Measurements from ENCODE around the gene CLASP1.
"Not testable (repeated sequence)": the region's sequence is repeated elsewhere in the genome, so short reads cannot be mapped to it uniquely, and the experiment has no call there.

Gene CLASP1

DNA sequence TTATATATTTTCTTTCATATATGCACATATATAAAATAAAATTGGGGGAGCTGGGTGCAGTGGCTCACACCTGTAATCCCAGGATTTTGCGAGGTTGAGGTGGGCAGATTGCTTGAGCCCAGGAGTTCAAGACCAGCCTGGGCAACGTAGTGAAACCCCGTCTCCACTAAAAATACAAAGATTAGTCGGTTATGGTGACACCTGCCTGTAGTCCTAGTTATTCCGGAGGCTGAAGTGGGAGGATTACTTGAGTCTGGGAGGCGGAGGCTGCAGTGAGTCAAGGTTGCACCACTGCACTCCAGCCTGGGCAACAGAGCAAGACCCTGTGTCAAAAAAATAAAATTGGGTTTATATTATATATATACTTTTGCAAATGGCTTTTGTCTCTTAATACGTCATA, 324.7 kb downstream of the CLASP1 start:
- FAIRE-seq = no peak
- no peak for DNase-seq (ENCODE audit: insufficient read length, low spot score)
- TF ChIP-seq POU2F2 (IDR thresholded peaks at IDR 0.05; ENCODE audit: low read depth, low read length) (no peak), PAX5 (IDR thresholded peaks at IDR 0.05; ENCODE audit: insufficient read depth, low read length, severe bottlenecking) (no peak), TAF1 (IDR thresholded peaks at IDR 0.05; ENCODE audit: low read depth, low read length) (no peak), SPI1 (IDR thresholded peaks at IDR 0.05; ENCODE audit: low read depth, low read length) (no peak), POLR2AphosphoS5 (IDR thresholded peaks at IDR 0.05; ENCODE audit: low read depth, low read length) (no peak), POLR2A (IDR thresholded peaks at IDR 0.05; ENCODE audit: low read depth, low read length) (no peak)

- no peak for TF ChIP-seq POLR2A (IDR thresholded peaks at IDR 0.05; ENCODE audit: low read depth, low read length)
- no peak for TF ChIP-seq SPI1 (IDR thresholded peaks at IDR 0.05; ENCODE audit: low read depth, low read length)
- no peak for TF ChIP-seq POLR2AphosphoS5 (IDR thresholded peaks at IDR 0.05; ENCODE audit: low read depth, low read length)
- no peak for TF ChIP-seq POU2F2 (IDR thresholded peaks at IDR 0.05; ENCODE audit: low read depth, low read length)
- TF ChIP-seq PAX5 (IDR thresholded peaks at IDR 0.05; ENCODE audit: insufficient read depth, low read length, severe bottlenecking) = no peak
- no peak for TF ChIP-seq TAF1 (IDR thresholded peaks at IDR 0.05; ENCODE audit: low read depth, low read length)
- no peak for DNase-seq (ENCODE audit: insufficient read length, low spot score)
- FAIRE-seq = no peak
These were observed 327.8 kb downstream of the CLASP1 start for GRCh38 chr2:121321476-121321875.

DNA sequence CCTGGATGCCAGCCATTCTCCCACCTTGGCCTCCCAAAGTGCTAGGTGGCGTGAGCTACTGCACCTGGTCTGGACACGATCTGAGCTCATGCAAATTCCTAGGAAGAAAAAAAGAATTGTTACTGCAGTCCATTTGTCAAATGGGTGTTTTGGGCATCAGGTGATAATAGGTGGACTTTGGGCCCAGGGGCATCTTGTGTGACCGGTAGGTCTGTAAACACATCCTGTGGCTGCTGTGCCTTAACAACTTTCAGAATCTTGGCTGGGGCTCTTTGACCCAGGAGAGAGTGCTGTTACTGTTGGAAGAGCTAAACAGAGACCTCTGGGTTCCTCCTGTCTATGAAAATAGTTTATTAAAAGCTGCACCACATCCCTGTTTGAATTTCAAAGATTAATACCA, 329.3 kb downstream of the CLASP1 start:
- DNase-seq (ENCODE audit: insufficient read length, low spot score) = no peak
- no peak for TF ChIP-seq TAF1 (IDR thresholded peaks at IDR 0.05; ENCODE audit: low read depth, low read length)
- no peak for TF ChIP-seq POLR2AphosphoS5 (IDR thresholded peaks at IDR 0.05; ENCODE audit: low read depth, low read length)
- no peak for TF ChIP-seq PAX5 (IDR thresholded peaks at IDR 0.05; ENCODE audit: insufficient read depth, low read length, severe bottlenecking)
- no peak for TF ChIP-seq POLR2A (IDR thresholded peaks at IDR 0.05; ENCODE audit: low read depth, low read length)
- no peak for TF ChIP-seq SPI1 (IDR thresholded peaks at IDR 0.05; ENCODE audit: low read depth, low read length)
- TF ChIP-seq POU2F2 (IDR thresholded peaks at IDR 0.05; ENCODE audit: low read depth, low read length) = no peak
- FAIRE-seq = no peak

GRCh38 chr2:121316986-121317385, 332.3 kb downstream of the CLASP1 start:
- no peak for TF ChIP-seq TAF1 (IDR thresholded peaks at IDR 0.05; ENCODE audit: low read depth, low read length)
- no peak for TF ChIP-seq POU2F2 (IDR thresholded peaks at IDR 0.05; ENCODE audit: low read depth, low read length)
- no peak for TF ChIP-seq POLR2A (IDR thresholded peaks at IDR 0.05; ENCODE audit: low read depth, low read length)
- TF ChIP-seq SPI1 (IDR thresholded peaks at IDR 0.05; ENCODE audit: low read depth, low read length) = no peak
- no peak for TF ChIP-seq POLR2AphosphoS5 (IDR thresholded peaks at IDR 0.05; ENCODE audit: low read depth, low read length)
- TF ChIP-seq PAX5 (IDR thresholded peaks at IDR 0.05; ENCODE audit: insufficient read depth, low read length, severe bottlenecking) = no peak
- FAIRE-seq (no peak), DNase-seq (ENCODE audit: insufficient read length, low spot score) (no peak)

GRCh38 chr2:121313701-121314100, 335.6 kb downstream of the CLASP1 start:
- DNase-seq (ENCODE audit: insufficient read length, low spot score); FAIRE-seq: not testable (repeated sequence)

GRCh38 chr2:121309801-121310200, 339.5 kb downstream of the CLASP1 start:
- TF ChIP-seq TAF1 (IDR thresholded peaks at IDR 0.05; ENCODE audit: low read depth, low read length) = no peak
- TF ChIP-seq PAX5 (IDR thresholded peaks at IDR 0.05; ENCODE audit: insufficient read depth, low read length, severe bottlenecking) = no peak
- TF ChIP-seq POLR2A (IDR thresholded peaks at IDR 0.05; ENCODE audit: low read depth, low read length) = no peak
- no peak for TF ChIP-seq POLR2AphosphoS5 (IDR thresholded peaks at IDR 0.05; ENCODE audit: low read depth, low read length)
- TF ChIP-seq POU2F2 (IDR thresholded peaks at IDR 0.05; ENCODE audit: low read depth, low read length) = no peak
- no peak for TF ChIP-seq SPI1 (IDR thresholded peaks at IDR 0.05; ENCODE audit: low read depth, low read length)
- FAIRE-seq (no peak), DNase-seq (ENCODE audit: insufficient read length, low spot score) (no peak)

- TF ChIP-seq PAX5 (IDR thresholded peaks at IDR 0.05; ENCODE audit: insufficient read depth, low read length, severe bottlenecking) (no peak), POU2F2 (IDR thresholded peaks at IDR 0.05; ENCODE audit: low read depth, low read length) (no peak), TAF1 (IDR thresholded peaks at IDR 0.05; ENCODE audit: low read depth, low read length) (no peak), POLR2A (IDR thresholded peaks at IDR 0.05; ENCODE audit: low read depth, low read length) (no peak), POLR2AphosphoS5 (IDR thresholded peaks at IDR 0.05; ENCODE audit: low read depth, low read length) (no peak), SPI1 (IDR thresholded peaks at IDR 0.05; ENCODE audit: low read depth, low read length) (no peak)
- FAIRE-seq (no peak), DNase-seq (ENCODE audit: insufficient read length, low spot score) (no peak)
These were observed 339.9 kb downstream of the CLASP1 start for GRCh38 chr2:121309323-121309722.

- FAIRE-seq = no peak
- no peak for TF ChIP-seq SPI1 (IDR thresholded peaks at IDR 0.05; ENCODE audit: low read depth, low read length)
- no peak for TF ChIP-seq POLR2AphosphoS5 (IDR thresholded peaks at IDR 0.05; ENCODE audit: low read depth, low read length)
- TF ChIP-seq PAX5 (IDR thresholded peaks at IDR 0.05; ENCODE audit: insufficient read depth, low read length, severe bottlenecking) = no peak
These were observed 342.2 kb downstream of the CLASP1 start for GRCh38 chr2:121307048-121307447.

GRCh38 chr2:121304941-121305340, 344.3 kb downstream of the CLASP1 start:
- DNase-seq (ENCODE audit: insufficient read length, low spot score) = no peak
- no peak for FAIRE-seq
- TF ChIP-seq SPI1 (IDR thresholded peaks at IDR 0.05; ENCODE audit: low read depth, low read length) = no peak
- TF ChIP-seq POU2F2 (IDR thresholded peaks at IDR 0.05; ENCODE audit: low read depth, low read length) = no peak
- TF ChIP-seq PAX5 (IDR thresholded peaks at IDR 0.05; ENCODE audit: insufficient read depth, low read length, severe bottlenecking) = no peak
- TF ChIP-seq POLR2AphosphoS5 (IDR thresholded peaks at IDR 0.05; ENCODE audit: low read depth, low read length) = no peak
- TF ChIP-seq TAF1 (IDR thresholded peaks at IDR 0.05; ENCODE audit: low read depth, low read length) = no peak
- TF ChIP-seq POLR2A (IDR thresholded peaks at IDR 0.05; ENCODE audit: low read depth, low read length) = no peak

More at GRCh38 chr2:121307048-121307447, 342.2 kb downstream of the CLASP1 start:
- DNase-seq (ENCODE audit: insufficient read length, low spot score) = no peak

DNA sequence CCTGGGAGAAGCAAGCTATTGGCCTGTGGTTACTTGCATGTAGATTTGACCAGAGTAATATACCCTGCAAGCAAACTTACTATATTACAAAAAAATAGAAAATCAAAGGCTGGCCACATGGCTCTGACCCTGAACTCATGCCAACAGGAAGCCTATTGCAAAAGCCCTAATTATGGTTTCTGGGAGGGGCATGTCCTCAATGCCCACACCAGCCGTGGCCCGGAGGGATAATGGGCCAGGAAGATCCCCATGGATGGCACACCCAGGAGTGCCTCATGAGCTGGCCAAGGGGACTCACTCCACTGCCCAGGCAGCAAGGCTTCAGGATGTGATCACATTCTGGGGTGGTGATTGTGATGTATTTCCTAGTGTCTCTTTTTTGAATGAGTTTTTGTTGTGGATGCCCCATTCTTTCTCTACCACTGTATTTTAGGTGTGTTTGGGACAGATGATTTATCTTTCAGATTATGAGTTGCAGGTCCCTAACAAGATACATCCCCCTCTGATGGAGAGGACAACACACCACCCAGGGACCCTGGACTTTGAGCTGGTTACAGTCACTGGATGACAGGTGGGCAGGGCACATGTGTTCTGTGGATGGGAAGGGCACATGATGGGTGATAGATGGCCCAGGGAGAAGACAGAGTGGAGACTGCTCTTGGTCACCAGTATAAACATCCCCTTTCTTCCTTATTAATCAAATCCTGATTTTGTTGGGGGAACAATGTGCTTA, 345.6 kb downstream of the CLASP1 start:
- FAIRE-seq (no peak), DNase-seq (ENCODE audit: insufficient read length, low spot score) (no peak)
- TF ChIP-seq POLR2A (IDR thresholded peaks at IDR 0.05; ENCODE audit: low read depth, low read length) (no peak), TAF1 (IDR thresholded peaks at IDR 0.05; ENCODE audit: low read depth, low read length) (no peak), SPI1 (IDR thresholded peaks at IDR 0.05; ENCODE audit: low read depth, low read length) (no peak), POU2F2 (IDR thresholded peaks at IDR 0.05; ENCODE audit: low read depth, low read length) (no peak), PAX5 (IDR thresholded peaks at IDR 0.05; ENCODE audit: insufficient read depth, low read length, severe bottlenecking) (no peak), POLR2AphosphoS5 (IDR thresholded peaks at IDR 0.05; ENCODE audit: low read depth, low read length) (no peak)

DNA sequence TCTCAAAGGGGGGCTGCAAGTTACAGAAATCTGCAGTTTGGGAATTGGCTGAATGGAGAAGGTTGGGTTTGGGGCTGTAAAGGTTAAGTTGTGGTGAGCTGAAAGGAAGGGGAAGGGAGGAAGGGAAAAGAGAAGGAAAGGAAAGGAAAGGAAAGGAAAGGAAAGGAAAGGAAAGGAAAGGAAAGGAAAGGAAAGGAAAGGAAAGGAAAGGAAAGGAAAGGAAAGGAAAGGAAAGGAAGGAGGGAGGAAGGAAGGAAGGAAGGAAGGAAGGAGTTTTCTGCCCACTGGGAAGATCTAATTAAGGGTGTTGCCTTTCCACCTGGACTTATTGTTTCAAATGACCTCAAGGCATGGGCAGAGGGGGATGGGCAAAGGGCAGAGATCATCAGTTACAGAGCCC, 348.1 kb downstream of the CLASP1 start:
- not testable (repeated sequence) for DNase-seq (ENCODE audit: insufficient read length, low spot score); FAIRE-seq

Measured in GM12891 (cell line).